HG03457 (cell line): ENCODE measurements around the gene ZBTB47.

Experiments
- ATAC-seq: cut with Tn5 transposase; IDR thresholded peaks from one replicate; pipeline ENCODE4 v1.9.1; 2021; ENCODE audit warnings: moderate number of reproducible peaks; ENCODE audit not compliant: unreplicated experiment

ZBTB47 gene

GRCh38 chr3:42664438-42664803 is 10.9 kb downstream of the ZBTB47 start:
- no peak for ATAC-seq

- no peak for ATAC-seq
These were observed 11.8 kb downstream of the ZBTB47 start for GRCh38 chr3:42665050-42665878.

GRCh38 chr3:42666022-42666421 is 12.5 kb downstream of the ZBTB47 start:
- no peak for ATAC-seq

- ATAC-seq = no peak
These were observed 13.1 kb downstream of the ZBTB47 start for GRCh38 chr3:42666577-42666998.

GRCh38 chr3:42667096-42667522 is 13.6 kb downstream of the ZBTB47 start:
- ATAC-seq = no peak

GRCh38 chr3:42667523-42668412 is 14.3 kb downstream of the ZBTB47 start:
- no peak for ATAC-seq

- no peak for ATAC-seq
These were observed 14.9 kb downstream of the ZBTB47 start for GRCh38 chr3:42668413-42668760.

GRCh38 chr3:42668793-42669217 is 15.3 kb downstream of the ZBTB47 start:
- no peak for ATAC-seq

- ATAC-seq = no peak
These were observed 16.6 kb downstream of the ZBTB47 start for GRCh38 chr3:42670051-42670576.

- ATAC-seq = no peak
These were observed 17.2 kb downstream of the ZBTB47 start for GRCh38 chr3:42670670-42671069.

GRCh38 chr3:42672515-42672914 is 19.0 kb downstream of the ZBTB47 start:
- no peak for ATAC-seq

GRCh38 chr3:42673082-42673481 is 19.6 kb downstream of the ZBTB47 start:
- no peak for ATAC-seq

- ATAC-seq = no peak
These were observed 20.6 kb downstream of the ZBTB47 start for GRCh38 chr3:42674146-42674545.

GRCh38 chr3:42675909-42676308 is 22.4 kb downstream of the ZBTB47 start:
- no peak for ATAC-seq

- no peak for ATAC-seq
These were observed 24.9 kb downstream of the ZBTB47 start for GRCh38 chr3:42678447-42678846.

GRCh38 chr3:42680271-42680670 is 26.8 kb downstream of the ZBTB47 start:
- ATAC-seq = no peak

- ATAC-seq = no peak
These were observed 27.3 kb downstream of the ZBTB47 start for GRCh38 chr3:42680806-42681205.

- ATAC-seq = no peak
These were observed 28.0 kb downstream of the ZBTB47 start for GRCh38 chr3:42681361-42682038.

- no peak for ATAC-seq
These were observed 29.0 kb downstream of the ZBTB47 start for GRCh38 chr3:42682301-42683070.

- no peak for ATAC-seq
These were observed 30.5 kb downstream of the ZBTB47 start for GRCh38 chr3:42683875-42684598.
